Measurements from ENCODE around the gene MYOC.

The MYOC gene

GRCh38 chr1:171596119-171596518 is 56.4 kb downstream of the MYOC start:
- DNase-seq (ENCODE audit: low read depth), result no peak
- no peak overlapping the region for H3K4me3 ChIP-seq (ENCODE audit: control insufficient read depth, low read depth, low read length)
- no peak for TF ChIP-seq CTCF (conservative IDR thresholded peaks at IDR 0.05; ENCODE audit: control insufficient read depth, insufficient read depth, low read depth, low read length)

GRCh38 chr1:171595324-171595723 is 57.2 kb downstream of the MYOC start:
- peak; percentile 27 for DNase-seq (ENCODE audit: low read depth)
- no peak for TF ChIP-seq CTCF (conservative IDR thresholded peaks at IDR 0.05; ENCODE audit: control insufficient read depth, insufficient read depth, low read depth, low read length)
- H3K4me3 ChIP-seq (ENCODE audit: control insufficient read depth, low read depth, low read length), result no peak overlapping the region

- H3K4me3 ChIP-seq (ENCODE audit: control insufficient read depth, low read depth, low read length), result no peak overlapping the region
- TF ChIP-seq CTCF (conservative IDR thresholded peaks at IDR 0.05; ENCODE audit: control insufficient read depth, insufficient read depth, low read depth, low read length), result no peak
- peak; percentile 34 for DNase-seq (ENCODE audit: low read depth)
These were observed 62.5 kb downstream of the MYOC start for GRCh38 chr1:171590022-171590421.

- H3K4me3 ChIP-seq (ENCODE audit: control insufficient read depth, low read depth, low read length), result no peak overlapping the region
- DNase-seq (ENCODE audit: low read depth), result no peak
- no peak for TF ChIP-seq CTCF (conservative IDR thresholded peaks at IDR 0.05; ENCODE audit: control insufficient read depth, insufficient read depth, low read depth, low read length)
These were observed 64.3 kb downstream of the MYOC start for GRCh38 chr1:171588230-171588629.

GRCh38 chr1:171585715-171586114 is 66.8 kb downstream of the MYOC start:
- TF ChIP-seq CTCF (conservative IDR thresholded peaks at IDR 0.05; ENCODE audit: control insufficient read depth, insufficient read depth, low read depth, low read length), result no peak
- H3K4me3 ChIP-seq (ENCODE audit: control insufficient read depth, low read depth, low read length), result no peak overlapping the region
- DNase-seq (ENCODE audit: low read depth), result no peak

Data from fibroblast of mammary gland (primary cell).